Uterus (tissue), 2 donors: ENCODE measurements around the gene UVRAG.

Experiments
- POLR2A ChIP-seq, 2 donors: fragments of 450-650 bp; IDR thresholded peaks; one replicate each; pipeline ENCODE4 v1.6.1; 2016; ENCODE audit warnings: antibody characterized with exemption in 2 of 2, mild to moderate bottlenecking in 1 of 2, moderate library complexity in 1 of 2
- TF ChIP-seq, protein P1 (sequence below), 4 experiments: fragments of 200-600 bp in 2 of 4; fragments of 450-650 bp in 2 of 4; sonication (generic) in 2 of 4; IDR thresholded peaks; one replicate each; pipeline ENCODE4 v1.5.1; 2016 to 2019; ENCODE audit warnings: antibody characterized with exemption in 4 of 4, mild to moderate bottlenecking in 2 of 4, moderate library complexity in 1 of 4

DNA sequence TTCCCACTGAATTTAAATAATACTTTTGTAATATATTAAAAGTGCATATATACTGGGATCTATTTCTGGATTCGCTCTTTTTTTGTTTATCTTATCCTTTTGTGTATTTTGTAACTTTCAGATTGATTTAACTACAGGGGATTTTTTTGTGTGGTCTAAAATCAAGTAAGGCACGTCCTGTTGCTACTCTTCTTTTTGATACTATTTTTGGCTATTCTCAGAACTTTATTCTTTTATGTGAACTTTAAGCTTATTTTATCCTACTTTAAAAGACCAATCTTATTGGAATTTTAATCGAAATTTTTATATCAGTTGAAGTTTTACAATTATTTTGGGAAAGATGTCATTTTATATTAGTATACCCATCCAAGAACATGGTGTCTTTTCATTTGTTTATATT lies 106.8 kb downstream of the UVRAG start:
- TF ChIP-seq, protein P1, sequence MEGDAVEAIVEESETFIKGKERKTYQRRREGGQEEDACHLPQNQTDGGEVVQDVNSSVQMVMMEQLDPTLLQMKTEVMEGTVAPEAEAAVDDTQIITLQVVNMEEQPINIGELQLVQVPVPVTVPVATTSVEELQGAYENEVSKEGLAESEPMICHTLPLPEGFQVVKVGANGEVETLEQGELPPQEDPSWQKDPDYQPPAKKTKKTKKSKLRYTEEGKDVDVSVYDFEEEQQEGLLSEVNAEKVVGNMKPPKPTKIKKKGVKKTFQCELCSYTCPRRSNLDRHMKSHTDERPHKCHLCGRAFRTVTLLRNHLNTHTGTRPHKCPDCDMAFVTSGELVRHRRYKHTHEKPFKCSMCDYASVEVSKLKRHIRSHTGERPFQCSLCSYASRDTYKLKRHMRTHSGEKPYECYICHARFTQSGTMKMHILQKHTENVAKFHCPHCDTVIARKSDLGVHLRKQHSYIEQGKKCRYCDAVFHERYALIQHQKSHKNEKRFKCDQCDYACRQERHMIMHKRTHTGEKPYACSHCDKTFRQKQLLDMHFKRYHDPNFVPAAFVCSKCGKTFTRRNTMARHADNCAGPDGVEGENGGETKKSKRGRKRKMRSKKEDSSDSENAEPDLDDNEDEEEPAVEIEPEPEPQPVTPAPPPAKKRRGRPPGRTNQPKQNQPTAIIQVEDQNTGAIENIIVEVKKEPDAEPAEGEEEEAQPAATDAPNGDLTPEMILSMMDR (IDR thresholded peaks at IDR 0.05): no peak
- no peak for TF ChIP-seq POLR2A (IDR thresholded peaks at IDR 0.05)
